D721Med (cell line): ENCODE measurements around the gene FAM107B.

Experiments used
- DNase-seq: peaks from one replicate; pipeline ENCODE4 v3.0.0; 2011; ENCODE audit warnings: low spot score; ENCODE audit not compliant: insufficient read length
- FAIRE-seq: peaks from 2 replicates; lab custom pipeline; 2011; peaks lifted over from hg19 to GRCh38; lab: Jason Lieb, UNC
- CTCF ChIP-seq: IDR thresholded peaks from 2 replicates; pipeline ENCODE4 v1.5.1; 2012; ENCODE audit warnings: mild to moderate bottlenecking, control low read depth; ENCODE audit not compliant: insufficient read depth; ENCODE audit errors: missing control alignments

FAM107B gene

GRCh38 chr10:14524691-14525324, 249.9 kb downstream of the FAM107B start:
- no peak for DNase-seq
- no peak for FAIRE-seq
- no peak for TF ChIP-seq CTCF

- DNase-seq, result no peak
- no peak for TF ChIP-seq CTCF
- no peak for FAIRE-seq
Measured at GRCh38 chr10:14523286-14523685, 251.4 kb downstream of the FAM107B start.

GRCh38 chr10:14519785-14520184, 254.9 kb downstream of the FAM107B start:
- DNase-seq (no peak), FAIRE-seq (no peak)
- TF ChIP-seq CTCF, result no peak

GRCh38 chr10:14518149-14518548, 256.5 kb downstream of the FAM107B start:
- TF ChIP-seq CTCF, result no peak
- DNase-seq (no peak), FAIRE-seq (no peak)

- TF ChIP-seq CTCF, result no peak
- DNase-seq (no peak), FAIRE-seq (no peak)
Measured at GRCh38 chr10:14513123-14513522, 261.6 kb downstream of the FAM107B start.

- TF ChIP-seq CTCF, result no peak
- DNase-seq, result no peak
- no peak for FAIRE-seq
Measured at GRCh38 chr10:14510346-14510745, 264.4 kb downstream of the FAM107B start.

- no peak for FAIRE-seq
- no peak for TF ChIP-seq CTCF
- no peak for DNase-seq
Measured at GRCh38 chr10:14508725-14509124, 266.0 kb downstream of the FAM107B start.
